ENCODE results near the gene NUP37.

DNA sequence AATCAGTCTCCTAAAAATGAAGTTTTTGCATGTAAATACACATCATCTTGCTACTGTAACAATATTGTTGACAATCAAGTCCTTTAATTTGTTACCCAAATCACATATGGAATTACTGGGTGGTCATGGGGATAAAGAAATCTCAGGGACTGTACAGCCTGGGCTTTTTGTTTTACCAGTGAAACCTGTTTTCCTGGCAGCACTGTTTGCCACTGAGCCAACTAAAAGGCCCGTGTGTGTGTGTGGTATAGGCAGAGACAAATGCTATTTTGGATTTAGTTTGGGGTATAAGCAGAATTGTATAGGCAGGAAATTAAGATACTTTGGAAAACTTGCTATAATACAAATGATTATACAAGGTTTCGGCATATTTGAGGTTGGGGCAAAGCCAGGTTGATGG, 5.7 kb downstream of the NUP37 start:
- no peak for TF ChIP-seq CTCF (IDR thresholded peaks at IDR 0.05)
- no peak for TF ChIP-seq POLR2A (IDR thresholded peaks at IDR 0.05)
- peak; percentile 29 for TF ChIP-seq POLR2AphosphoS5 (IDR thresholded peaks at IDR 0.05)
